GM12874 (cell line): ENCODE measurements around the gene CSRP1.

ENCODE experiments used
- TF ChIP-seq, protein P1 (sequence below): IDR thresholded peaks from 2 replicates; pipeline ENCODE4 v1.5.1; 2011; ENCODE audit warnings: low read depth, mild to moderate bottlenecking, control low read depth, low read length, moderate library complexity; ENCODE audit not compliant: insufficient read depth

CSRP1 gene

DNA sequence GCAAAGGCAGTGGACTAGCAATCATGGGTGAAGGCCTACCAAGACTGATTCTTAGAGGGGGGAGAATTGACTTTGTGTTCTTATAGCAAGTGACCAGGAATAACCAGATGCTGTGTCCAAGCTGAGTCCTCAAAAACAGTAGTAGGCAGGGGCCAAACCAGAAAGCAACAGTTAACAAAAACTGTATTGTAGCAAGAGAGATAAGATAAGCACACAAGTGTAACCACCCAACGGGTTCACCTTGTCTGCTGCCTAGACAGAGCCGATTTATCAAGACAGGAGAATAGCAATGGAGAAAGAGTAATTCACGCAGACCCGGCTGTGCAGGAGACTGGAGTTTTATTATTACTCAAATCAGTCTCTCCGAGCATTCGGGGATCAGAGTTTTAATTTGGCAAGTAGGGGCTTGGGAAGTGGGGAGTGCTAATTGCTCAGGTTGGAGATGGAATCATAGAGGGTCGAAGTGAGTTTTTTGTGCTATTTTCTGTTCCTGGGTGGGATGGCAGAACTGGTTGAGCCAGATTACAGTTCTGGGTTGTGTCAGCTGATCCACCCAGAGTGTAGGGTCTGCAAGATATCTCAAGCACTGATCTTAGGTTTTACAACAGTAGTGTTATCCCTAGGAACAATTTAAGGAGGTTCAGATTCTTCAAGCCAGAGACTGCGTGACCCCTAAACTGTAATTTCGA lies 8.3 kb upstream of the CSRP1 start:
- TF ChIP-seq, protein P1, sequence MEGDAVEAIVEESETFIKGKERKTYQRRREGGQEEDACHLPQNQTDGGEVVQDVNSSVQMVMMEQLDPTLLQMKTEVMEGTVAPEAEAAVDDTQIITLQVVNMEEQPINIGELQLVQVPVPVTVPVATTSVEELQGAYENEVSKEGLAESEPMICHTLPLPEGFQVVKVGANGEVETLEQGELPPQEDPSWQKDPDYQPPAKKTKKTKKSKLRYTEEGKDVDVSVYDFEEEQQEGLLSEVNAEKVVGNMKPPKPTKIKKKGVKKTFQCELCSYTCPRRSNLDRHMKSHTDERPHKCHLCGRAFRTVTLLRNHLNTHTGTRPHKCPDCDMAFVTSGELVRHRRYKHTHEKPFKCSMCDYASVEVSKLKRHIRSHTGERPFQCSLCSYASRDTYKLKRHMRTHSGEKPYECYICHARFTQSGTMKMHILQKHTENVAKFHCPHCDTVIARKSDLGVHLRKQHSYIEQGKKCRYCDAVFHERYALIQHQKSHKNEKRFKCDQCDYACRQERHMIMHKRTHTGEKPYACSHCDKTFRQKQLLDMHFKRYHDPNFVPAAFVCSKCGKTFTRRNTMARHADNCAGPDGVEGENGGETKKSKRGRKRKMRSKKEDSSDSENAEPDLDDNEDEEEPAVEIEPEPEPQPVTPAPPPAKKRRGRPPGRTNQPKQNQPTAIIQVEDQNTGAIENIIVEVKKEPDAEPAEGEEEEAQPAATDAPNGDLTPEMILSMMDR: no peak

DNA sequence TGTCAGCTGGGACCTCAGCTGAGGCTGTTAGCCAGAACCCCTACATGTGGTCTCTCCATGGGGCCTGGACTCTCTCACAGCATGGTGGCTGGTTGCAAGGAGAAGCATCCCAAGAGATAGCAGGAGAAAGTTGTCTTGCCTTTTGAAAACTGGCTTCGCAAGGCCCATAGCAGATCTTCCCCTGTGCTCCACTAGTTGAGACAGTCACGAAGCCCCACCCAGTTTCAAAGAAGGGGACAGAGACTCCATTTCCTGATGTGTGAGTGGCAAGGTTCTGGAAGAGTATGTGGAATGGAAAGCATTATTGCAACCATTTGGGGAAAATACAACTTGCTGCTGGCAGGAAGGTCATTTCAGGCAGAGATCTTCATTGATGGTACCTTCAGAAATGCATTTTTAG lies 7.5 kb upstream of the CSRP1 start:
- TF ChIP-seq, protein P1: no peak

GRCh38 chr1:201513498-201514243 lies 6.7 kb upstream of the CSRP1 start:
- TF ChIP-seq, protein P1: no peak

- TF ChIP-seq, protein P1: no peak
These were observed 5.1 kb upstream of the CSRP1 start for GRCh38 chr1:201511941-201512539.

DNA sequence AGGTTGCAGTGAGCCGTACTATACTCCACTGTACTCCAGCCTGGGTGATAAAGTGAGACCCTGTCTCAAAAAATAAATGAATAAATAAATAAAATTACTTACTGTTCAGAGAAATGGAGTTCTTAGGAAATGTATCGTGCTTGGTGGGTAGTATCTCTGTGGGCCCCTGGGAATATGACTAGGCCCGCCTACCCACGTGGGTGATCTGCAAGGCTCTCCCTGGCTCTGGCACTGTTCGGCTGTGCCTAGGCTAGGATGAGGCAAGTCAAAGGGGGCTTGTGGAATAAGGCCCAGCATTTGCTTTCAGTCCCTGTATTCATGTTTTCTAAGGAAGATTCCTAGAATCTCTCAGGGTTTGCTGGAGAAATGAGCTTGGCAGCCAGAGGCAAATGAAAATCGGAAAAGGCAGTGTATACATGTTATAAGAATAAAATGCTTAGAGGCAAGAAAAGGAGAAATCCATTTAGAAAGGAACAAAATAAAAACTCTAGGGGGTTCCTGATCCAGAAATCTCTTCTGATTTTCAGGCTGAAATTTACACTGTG lies 4.5 kb upstream of the CSRP1 start:
- TF ChIP-seq, protein P1: no peak

DNA sequence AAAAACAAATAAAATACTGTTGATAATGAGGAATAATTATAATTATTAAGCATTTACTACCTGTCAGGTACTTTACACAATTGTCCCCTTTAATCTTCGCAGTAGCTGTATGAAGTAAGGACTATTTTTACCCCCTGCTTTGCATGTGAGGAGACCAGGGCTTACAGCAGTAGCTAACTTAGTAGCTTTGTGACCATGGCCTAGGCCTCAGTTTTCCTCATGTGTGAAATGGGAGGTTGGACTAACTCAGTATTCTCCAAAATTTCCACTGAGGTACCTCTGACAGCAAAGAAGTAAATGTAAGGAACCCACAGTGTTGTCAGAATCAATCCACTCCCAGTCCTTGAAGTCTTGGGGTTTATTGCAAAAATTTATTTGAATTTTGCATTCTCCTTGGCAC lies 3.8 kb upstream of the CSRP1 start:
- TF ChIP-seq, protein P1: no peak

DNA sequence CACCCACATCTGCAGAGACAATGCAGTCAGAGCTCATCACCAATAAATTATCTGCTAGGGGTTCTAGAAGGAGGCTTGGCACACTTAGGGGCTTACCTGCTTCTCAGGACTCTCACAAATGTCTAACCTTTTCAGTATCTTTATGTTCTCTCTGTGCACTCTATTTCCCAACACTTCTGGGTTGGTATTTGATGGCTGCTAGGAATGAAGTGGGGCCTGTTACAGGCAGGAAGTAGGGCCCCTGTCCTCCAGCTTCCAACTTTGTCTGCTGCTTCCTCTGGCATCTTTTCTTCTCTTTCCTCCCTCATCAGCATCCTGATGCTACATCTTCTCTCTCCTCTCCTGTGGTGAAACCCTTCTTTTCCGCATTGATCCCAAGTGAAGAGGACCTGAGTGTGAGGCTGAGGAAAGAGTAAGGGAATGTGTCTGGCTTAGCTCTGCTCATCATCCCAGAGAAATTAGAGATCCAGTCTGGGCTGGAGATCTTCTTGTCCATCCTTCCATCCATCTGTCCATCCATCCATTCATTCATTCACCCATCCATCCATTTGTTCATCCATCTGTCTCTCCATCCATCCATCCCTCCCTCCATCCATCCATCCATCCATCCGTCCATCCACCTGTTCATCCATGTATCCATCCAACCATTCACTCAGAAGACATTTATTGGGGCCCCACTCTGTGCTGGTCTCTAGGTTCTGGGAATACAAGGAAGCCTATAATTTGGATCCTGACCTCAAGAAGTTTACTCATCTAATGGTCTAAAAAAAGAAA lies 2.9 kb upstream of the CSRP1 start:
- TF ChIP-seq, protein P1: no peak
